LNCAP (cell line): ENCODE data around the gene YPEL1.

Experiments
- TF ChIP-seq, protein P1 (sequence below): fragments of 450-650 bp; IDR thresholded peaks from 2 replicates; pipeline ENCODE4 v1.5.1; 2017; ENCODE audit warnings: mild to moderate bottlenecking

YPEL1 gene

DNA sequence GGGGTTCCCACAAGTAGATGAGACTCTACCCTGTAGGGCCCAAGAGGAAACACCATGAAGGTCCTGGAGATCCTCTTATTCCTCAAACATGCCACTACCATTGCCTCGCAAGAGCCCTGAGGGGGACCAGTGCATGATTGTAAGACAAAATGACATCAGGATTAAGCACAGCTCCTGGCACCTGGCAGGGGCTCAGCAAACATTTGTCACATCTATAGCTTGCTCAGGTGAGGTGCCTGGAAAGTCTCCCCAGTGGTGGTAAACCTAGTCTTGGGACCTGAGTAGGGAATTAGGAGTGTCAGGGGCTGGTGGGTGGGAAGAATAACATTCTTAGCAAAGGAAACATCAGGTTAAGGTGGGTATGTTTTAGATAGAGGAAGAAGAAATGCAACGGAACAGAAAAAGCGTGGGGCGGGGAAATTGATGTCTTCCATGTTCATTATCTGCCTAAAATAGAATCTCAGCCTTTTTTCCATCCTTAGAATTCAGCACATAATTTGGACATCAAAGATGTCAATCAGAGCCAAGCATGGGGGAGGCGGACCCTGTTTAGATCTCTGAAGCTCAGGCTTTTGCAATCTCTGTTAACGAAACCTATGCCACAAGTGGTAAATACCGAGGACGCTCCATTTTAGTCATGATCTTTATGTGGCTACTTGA is 924 bp downstream of the YPEL1 start:
- TF ChIP-seq, protein P1, sequence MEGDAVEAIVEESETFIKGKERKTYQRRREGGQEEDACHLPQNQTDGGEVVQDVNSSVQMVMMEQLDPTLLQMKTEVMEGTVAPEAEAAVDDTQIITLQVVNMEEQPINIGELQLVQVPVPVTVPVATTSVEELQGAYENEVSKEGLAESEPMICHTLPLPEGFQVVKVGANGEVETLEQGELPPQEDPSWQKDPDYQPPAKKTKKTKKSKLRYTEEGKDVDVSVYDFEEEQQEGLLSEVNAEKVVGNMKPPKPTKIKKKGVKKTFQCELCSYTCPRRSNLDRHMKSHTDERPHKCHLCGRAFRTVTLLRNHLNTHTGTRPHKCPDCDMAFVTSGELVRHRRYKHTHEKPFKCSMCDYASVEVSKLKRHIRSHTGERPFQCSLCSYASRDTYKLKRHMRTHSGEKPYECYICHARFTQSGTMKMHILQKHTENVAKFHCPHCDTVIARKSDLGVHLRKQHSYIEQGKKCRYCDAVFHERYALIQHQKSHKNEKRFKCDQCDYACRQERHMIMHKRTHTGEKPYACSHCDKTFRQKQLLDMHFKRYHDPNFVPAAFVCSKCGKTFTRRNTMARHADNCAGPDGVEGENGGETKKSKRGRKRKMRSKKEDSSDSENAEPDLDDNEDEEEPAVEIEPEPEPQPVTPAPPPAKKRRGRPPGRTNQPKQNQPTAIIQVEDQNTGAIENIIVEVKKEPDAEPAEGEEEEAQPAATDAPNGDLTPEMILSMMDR, result no peak

DNA sequence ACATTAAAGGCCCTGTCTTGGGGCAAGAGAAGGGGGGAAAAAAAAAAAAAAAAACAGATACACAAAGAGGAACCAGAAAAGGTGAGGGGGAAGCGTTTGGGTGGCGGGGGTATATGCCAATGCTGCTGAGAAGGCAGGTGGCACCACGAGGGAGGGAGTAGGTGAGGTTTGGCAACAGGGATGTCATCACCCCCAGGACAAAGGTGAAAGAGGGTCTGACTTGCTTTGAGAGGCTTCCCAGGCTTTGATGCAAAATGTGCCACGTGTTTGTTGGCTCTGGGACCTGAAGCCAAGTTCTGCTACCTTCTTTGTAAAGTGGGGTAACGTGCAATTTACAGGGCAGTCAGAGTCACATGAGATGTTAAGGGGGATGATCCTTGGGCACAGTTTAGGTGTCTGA is 4.1 kb downstream of the YPEL1 start:
- TF ChIP-seq, protein P1, result no peak

DNA sequence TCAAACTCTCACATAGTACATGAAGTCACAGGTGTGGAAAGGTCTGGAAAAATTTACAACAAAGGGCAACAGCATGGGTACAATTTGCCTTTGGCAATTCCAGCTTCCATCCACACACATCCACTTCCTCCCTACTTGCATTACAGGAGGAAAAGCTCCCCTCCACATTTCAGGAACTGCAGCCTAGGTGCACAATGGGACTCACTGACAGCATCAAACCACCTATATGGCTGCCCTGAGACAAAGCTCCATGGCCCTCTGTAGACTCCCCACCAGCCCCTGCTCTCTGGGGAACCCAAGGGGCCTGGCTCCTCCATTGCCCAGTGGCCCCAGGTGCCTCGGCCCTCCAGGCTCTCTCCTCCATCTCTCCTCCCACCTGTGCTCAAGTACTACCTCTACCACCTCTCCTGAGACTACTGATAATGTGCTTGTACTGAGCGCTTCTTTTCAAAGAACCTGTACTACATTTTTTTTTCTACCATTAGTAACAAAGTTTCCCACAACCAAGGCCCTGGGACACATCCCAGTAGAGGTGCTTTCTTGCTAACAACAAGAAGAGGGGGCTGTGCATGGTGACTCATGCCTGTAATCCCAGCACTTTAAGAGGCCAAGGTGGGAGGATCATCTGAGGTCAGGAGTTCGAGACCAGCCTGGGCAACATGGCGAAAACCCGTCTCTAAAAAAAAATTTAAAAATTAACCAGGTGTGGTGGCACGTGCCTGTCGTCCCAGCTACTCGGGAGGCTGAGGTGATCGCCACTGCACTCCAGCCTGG is 4.9 kb downstream of the YPEL1 start:
- TF ChIP-seq, protein P1, result no peak

DNA sequence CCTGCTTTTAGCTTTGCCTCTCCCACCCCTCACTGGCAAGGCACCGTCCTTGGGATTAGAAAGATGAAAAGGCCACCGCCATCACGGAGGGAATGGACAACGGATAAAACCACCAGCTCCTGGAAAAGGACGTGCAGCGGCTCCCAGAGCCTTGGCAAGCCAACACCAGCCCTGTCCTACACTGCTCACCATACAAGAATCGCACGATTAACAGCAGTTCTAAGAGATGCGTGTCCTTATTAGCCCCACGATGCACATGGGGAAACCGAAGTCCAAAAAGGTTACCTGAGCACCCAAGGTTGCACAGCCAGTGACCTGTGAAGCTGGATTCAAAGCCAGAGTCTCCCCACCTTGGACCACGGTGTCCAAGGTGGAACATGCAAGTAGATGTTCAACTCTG is 7.3 kb downstream of the YPEL1 start:
- TF ChIP-seq, protein P1, result no peak

DNA sequence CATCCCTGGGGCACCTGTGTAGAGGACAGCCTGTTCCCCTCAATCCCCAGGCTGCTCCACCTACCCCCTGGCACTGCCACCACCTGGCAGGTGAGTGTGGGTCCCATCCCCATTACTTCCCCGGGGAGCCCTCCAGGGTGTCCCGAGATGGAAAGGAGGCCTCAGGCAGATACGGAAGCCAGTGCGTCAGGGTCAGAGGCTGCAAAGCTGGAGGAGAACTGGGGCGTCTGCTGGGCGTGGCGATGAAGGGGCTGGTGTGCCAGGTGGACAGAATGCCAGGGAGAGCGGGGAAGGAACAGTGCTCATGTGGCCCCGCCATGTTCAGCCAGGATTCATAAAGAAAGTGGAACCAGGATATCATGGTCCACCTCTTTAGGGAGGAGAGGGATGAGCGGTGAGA is 7.8 kb downstream of the YPEL1 start:
- TF ChIP-seq, protein P1, result no peak

DNA sequence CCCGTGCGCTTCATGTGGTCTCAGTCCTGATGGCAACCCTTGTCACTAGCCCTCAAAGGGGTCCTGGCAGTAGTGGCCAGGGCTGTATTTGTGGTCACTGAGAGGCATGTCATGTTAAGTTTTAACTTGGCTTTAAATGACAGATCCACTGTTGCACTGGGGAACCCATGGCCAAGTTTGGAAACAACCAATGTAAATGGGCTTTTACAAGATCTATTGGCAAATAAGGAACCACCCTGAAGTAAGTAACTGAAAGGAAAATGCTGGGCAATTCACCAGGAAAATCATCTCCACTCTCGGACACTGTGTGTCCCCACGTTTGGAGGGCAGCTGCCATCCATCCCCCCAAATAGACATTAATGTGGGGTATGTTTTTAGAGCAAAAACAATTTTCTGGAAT is 8.4 kb downstream of the YPEL1 start:
- TF ChIP-seq, protein P1, result no peak

DNA sequence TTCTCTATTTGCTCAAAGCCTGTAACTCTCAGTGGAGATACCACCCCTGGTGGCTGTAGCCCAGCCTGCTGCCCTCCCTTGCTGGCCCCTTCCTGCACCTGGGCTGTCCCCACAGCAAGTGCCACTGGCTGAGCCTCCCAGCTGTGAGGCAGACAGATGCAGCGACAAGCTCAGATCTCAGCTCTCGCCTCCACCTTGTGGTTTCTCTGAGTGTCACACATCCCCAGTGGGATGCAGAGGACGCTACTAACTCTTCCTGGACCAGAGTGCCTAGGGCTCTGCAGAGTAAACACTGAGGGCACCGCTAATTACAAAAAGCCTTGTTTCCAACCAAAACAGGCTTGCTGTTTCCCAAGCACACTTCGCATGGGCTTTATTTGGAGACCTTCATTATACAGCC is 8.9 kb downstream of the YPEL1 start:
- TF ChIP-seq, protein P1, result peak; percentile 32; the same call in 1 of the 2 replicates
